Measurements from ENCODE around the gene NBDY. TPM values are rescaled to one million over a fixed set of nuclear protein-coding genes. Genes with fewer than 3 reads are reported as not detected.

Gene NBDY
- total and polyA plus RNA-seq, 2 of the 4 experiments (the other 2 are of a cell fraction) = 3.2 to 61.5 TPM

DNA sequence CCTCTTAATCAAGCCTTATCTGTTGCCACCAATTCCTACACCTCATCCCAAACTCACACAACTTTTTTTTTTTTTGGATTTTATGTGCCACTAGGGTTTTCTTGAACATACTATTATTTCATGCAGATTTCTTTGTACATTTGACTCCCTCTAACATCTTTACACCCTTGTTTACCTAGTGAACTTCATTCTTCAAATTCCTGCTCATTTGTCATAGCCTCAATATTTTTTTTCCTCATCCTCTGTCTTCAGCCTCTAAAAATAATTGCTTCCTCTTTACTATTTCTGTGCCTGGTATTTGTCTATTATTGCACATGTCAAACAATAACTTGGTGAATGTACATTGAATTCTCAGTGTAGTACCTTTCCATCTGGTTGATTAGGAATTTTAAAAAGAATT is 22.0 kb downstream of the NBDY start:
- CTCF ChIA-PET = no interaction called here

More for the DNA sequence above, 22.0 kb downstream of the NBDY start:
- no peaks in the 10 kb centered on the region for H3K4me1 ChIP-seq (ENCODE audit: control insufficient read depth, insufficient read depth, low read length)
- H4K91ac ChIP-seq (ENCODE audit: insufficient read depth, low read depth, low read length) = no peak overlapping the region
- no peaks in the 10 kb centered on the region for H3K36me3 ChIP-seq (ENCODE audit: control insufficient read depth, insufficient read depth, low read length)
- H3K9me1 ChIP-seq (ENCODE audit: insufficient read depth, low read length) = no peaks in the 10 kb centered on the region
- TF ChIP-seq RCOR1 (IDR thresholded peaks at IDR 0.05; ENCODE audit: insufficient replicate concordance, low read length) = no peak
- TF ChIP-seq POLR2A (IDR thresholded peaks at IDR 0.05; ENCODE audit: low read depth, low read length) = no peak
- no peak for TF ChIP-seq RAD21 (IDR thresholded peaks at IDR 0.05; ENCODE audit: low read length)
- TF ChIP-seq, protein P1, sequence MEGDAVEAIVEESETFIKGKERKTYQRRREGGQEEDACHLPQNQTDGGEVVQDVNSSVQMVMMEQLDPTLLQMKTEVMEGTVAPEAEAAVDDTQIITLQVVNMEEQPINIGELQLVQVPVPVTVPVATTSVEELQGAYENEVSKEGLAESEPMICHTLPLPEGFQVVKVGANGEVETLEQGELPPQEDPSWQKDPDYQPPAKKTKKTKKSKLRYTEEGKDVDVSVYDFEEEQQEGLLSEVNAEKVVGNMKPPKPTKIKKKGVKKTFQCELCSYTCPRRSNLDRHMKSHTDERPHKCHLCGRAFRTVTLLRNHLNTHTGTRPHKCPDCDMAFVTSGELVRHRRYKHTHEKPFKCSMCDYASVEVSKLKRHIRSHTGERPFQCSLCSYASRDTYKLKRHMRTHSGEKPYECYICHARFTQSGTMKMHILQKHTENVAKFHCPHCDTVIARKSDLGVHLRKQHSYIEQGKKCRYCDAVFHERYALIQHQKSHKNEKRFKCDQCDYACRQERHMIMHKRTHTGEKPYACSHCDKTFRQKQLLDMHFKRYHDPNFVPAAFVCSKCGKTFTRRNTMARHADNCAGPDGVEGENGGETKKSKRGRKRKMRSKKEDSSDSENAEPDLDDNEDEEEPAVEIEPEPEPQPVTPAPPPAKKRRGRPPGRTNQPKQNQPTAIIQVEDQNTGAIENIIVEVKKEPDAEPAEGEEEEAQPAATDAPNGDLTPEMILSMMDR (conservative IDR thresholded peaks at IDR 0.05; ENCODE audit: low read depth, low read length) = no peak
- no peak for TF ChIP-seq MXI1 (IDR thresholded peaks at IDR 0.05; ENCODE audit: borderline replicate concordance, low read depth, low read length)
- TF ChIP-seq NFE2L2 (IDR thresholded peaks at IDR 0.05; ENCODE audit: low read depth, low read length) = no peak
- TF ChIP-seq CHD1 (IDR thresholded peaks at IDR 0.05; ENCODE audit: low read depth, low read length) = no peak
- TF ChIP-seq, protein P2, sequence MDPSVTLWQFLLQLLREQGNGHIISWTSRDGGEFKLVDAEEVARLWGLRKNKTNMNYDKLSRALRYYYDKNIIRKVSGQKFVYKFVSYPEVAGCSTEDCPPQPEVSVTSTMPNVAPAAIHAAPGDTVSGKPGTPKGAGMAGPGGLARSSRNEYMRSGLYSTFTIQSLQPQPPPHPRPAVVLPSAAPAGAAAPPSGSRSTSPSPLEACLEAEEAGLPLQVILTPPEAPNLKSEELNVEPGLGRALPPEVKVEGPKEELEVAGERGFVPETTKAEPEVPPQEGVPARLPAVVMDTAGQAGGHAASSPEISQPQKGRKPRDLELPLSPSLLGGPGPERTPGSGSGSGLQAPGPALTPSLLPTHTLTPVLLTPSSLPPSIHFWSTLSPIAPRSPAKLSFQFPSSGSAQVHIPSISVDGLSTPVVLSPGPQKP (IDR thresholded peaks at IDR 0.05; ENCODE audit: borderline replicate concordance, low read depth, low read length) = no peak
- TF ChIP-seq RFX5 (IDR thresholded peaks at IDR 0.05; ENCODE audit: low read depth, low read length) = no peak
- no peak for TF ChIP-seq FOS (IDR thresholded peaks at IDR 0.05; ENCODE audit: low read depth, low read length)
- no peak for TF ChIP-seq CEBPB (IDR thresholded peaks at IDR 0.05; ENCODE audit: low read depth, low read length)
- TF ChIP-seq MAZ (IDR thresholded peaks at IDR 0.05; ENCODE audit: borderline replicate concordance, low read depth, low read length) = no peak
- TF ChIP-seq BHLHE40 (IDR thresholded peaks at IDR 0.05; ENCODE audit: low read depth, low read length) = no peak
- no peak for TF ChIP-seq SMC3 (IDR thresholded peaks at IDR 0.05; ENCODE audit: low read depth, low read length)
- no peak for TF ChIP-seq MAFK (IDR thresholded peaks at IDR 0.05; ENCODE audit: low read depth, low read length)
- TF ChIP-seq, protein P3, sequence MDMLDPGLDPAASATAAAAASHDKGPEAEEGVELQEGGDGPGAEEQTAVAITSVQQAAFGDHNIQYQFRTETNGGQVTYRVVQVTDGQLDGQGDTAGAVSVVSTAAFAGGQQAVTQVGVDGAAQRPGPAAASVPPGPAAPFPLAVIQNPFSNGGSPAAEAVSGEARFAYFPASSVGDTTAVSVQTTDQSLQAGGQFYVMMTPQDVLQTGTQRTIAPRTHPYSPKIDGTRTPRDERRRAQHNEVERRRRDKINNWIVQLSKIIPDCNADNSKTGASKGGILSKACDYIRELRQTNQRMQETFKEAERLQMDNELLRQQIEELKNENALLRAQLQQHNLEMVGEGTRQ (IDR thresholded peaks at IDR 0.05; ENCODE audit: low read depth, low read length) = no peak
- no peak overlapping the region for H2BK5ac ChIP-seq (ENCODE audit: low read depth, low read length, poor library complexity, severe bottlenecking)
- H2BK20ac ChIP-seq (ENCODE audit: low read depth, low read length) = no peak overlapping the region
- POLR2A ChIA-PET (ENCODE audit: unreplicated experiment) = no interaction called here
- H3K4ac ChIP-seq (ENCODE audit: low read depth, low read length) = no peak overlapping the region
- H3K14ac ChIP-seq (replicated peaks; ENCODE audit: low read depth, low read length) = no peak overlapping the region
- in situ Hi-C loops (cut with MboI; ENCODE audit: low sequenced_read_pairs) = no loop called here
- no peak overlapping the region for H3K4me2 ChIP-seq (ENCODE audit: low read depth, low read length)
- no peak overlapping the region for H3K18ac ChIP-seq (ENCODE audit: low read depth, low read length)
- no peaks in the 10 kb centered on the region for H4K20me1 ChIP-seq (ENCODE audit: insufficient read depth, low read length)
- no peak overlapping the region for H2AFZ ChIP-seq (replicated peaks; ENCODE audit: low read length, poor library complexity)
- H2BK15ac ChIP-seq (ENCODE audit: low read depth, low read length) = no peak overlapping the region
- H2BK120ac ChIP-seq (ENCODE audit: low read depth, low read length) = no peak overlapping the region
- intact Hi-C loops (cut with micrococcal nuclease) = no loop called here
- DNase-seq (no peak), ATAC-seq (ENCODE audit: low read depth) (no peak; the same call in 1 of the 2 replicates)
- no peaks in the 10 kb centered on the region; a peak in 2 of 4 replicates for H3K79me1 ChIP-seq (ENCODE audit: low read depth in 1 of 2, low read length in 2 of 2)
- dilution Hi-C loops (cut with HindIII; ENCODE audit: low sequenced_read_pairs, unreplicated experiment) = no loop called here
- H4K8ac ChIP-seq (ENCODE audit: low read depth in 2 of 2, low read length in 2 of 2) = no peak overlapping the region
- H3K23ac ChIP-seq (ENCODE audit: low read depth, low read length) = no peak overlapping the region
- no peak overlapping the region for H3K9ac ChIP-seq (ENCODE audit: low read depth, low read length)
- H3K9me3 ChIP-seq (ENCODE audit: control insufficient read depth, insufficient read depth, low read length) = no peaks in the 10 kb centered on the region
- H2AK5ac ChIP-seq (ENCODE audit: low read depth, low read length) = no peak overlapping the region
- no peak overlapping the region for H3K4me3 ChIP-seq (ENCODE audit: insufficient read depth, low read depth, low read length)
- H2AK9ac ChIP-seq (replicated peaks; ENCODE audit: low read depth, low read length, poor library complexity) = no peak overlapping the region
- no peak overlapping the region for H4K5ac ChIP-seq (ENCODE audit: low read depth, low read length)
- BruUV-seq (replicated peaks) = no TSS peak
- H3K27ac ChIP-seq (ENCODE audit: insufficient read depth, low read length) = no peak overlapping the region
- no peaks in the 10 kb centered on the region for H3K27me3 ChIP-seq (ENCODE audit: control insufficient read depth, insufficient read depth, low read length)
- no peak overlapping the region for H3K56ac ChIP-seq (ENCODE audit: extremely low read depth, insufficient read depth, low read length)

Data from IMR-90 (cell line).